Measurements from ENCODE around the gene UPF1.

DNA sequence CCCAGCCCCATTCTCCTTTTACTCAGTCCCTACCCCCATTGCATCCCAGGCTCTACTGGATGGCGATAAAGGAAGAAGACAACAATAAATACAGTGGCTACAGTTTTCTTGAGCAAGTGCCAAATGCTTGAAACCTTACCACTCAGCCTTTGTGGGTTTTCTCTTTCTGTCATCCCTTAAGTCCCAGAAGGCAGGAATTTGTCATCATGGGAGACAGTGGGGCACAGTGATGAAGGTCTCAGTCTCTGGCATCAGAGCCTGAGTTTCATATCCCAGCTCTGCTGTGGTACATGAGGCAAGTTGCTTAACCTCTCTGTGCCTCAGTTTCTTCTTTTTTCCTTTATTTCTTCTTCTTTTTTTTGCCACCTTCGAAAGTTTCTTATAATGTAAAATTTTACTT lies 35.5 kb upstream of the UPF1 start:
- TF ChIP-seq, protein P1, sequence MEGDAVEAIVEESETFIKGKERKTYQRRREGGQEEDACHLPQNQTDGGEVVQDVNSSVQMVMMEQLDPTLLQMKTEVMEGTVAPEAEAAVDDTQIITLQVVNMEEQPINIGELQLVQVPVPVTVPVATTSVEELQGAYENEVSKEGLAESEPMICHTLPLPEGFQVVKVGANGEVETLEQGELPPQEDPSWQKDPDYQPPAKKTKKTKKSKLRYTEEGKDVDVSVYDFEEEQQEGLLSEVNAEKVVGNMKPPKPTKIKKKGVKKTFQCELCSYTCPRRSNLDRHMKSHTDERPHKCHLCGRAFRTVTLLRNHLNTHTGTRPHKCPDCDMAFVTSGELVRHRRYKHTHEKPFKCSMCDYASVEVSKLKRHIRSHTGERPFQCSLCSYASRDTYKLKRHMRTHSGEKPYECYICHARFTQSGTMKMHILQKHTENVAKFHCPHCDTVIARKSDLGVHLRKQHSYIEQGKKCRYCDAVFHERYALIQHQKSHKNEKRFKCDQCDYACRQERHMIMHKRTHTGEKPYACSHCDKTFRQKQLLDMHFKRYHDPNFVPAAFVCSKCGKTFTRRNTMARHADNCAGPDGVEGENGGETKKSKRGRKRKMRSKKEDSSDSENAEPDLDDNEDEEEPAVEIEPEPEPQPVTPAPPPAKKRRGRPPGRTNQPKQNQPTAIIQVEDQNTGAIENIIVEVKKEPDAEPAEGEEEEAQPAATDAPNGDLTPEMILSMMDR (conservative IDR thresholded peaks at IDR 0.05 in 1 of 2, IDR thresholded peaks at IDR 0.05 in 1 of 2; ENCODE audit: extremely low read depth in 1 of 2, insufficient read depth in 1 of 2, low read depth in 1 of 2, low read length in 2 of 2), result no peak
- TF ChIP-seq EZH2 (IDR thresholded peaks at IDR 0.05; ENCODE audit: borderline replicate concordance, low read length), result no peak
